Epithelial cell of proximal tubule (primary cell): Measurements from ENCODE around the gene RCSD1. TPM values are rescaled to one million over a fixed set of nuclear protein-coding genes. Genes with fewer than 3 reads are reported as not detected.

Experiments
- DNase-seq: peaks from one replicate; pipeline ENCODE4 v3.0.0-alpha.2; 2011; ENCODE audit warnings: low read depth
- H3K4me3 ChIP-seq: 2 replicates; pipeline ENCODE4 v1.5.1; 2011; ENCODE audit warnings: low read depth, mild to moderate bottlenecking, low read length
- CTCF ChIP-seq: conservative IDR thresholded peaks from 2 replicates; pipeline ENCODE4 v1.5.1; 2012; ENCODE audit warnings: low read depth, mild to moderate bottlenecking, low read length
- total RNA-seq: library from RNA; depleted of rRNA; stranded (reverse); fragments of >200 nt; gene quantifications from 2 replicates; pipeline ENCODE4 v1.2.3, GENCODE V29; 2015

RCSD1 gene
- total RNA-seq, 1 donor from 2014 or later: not detected

- TF ChIP-seq CTCF: no peak
- no peak overlapping the region for H3K4me3 ChIP-seq
- no peak for DNase-seq
Observed at GRCh38 chr1:167645625-167646414, 15.8 kb downstream of the RCSD1 start.

GRCh38 chr1:167648252-167648849 lies 18.3 kb downstream of the RCSD1 start:
- no peak overlapping the region for H3K4me3 ChIP-seq
- no peak for DNase-seq
- TF ChIP-seq CTCF: no peak

GRCh38 chr1:167648978-167649744 lies 19.1 kb downstream of the RCSD1 start:
- no peak for TF ChIP-seq CTCF

GRCh38 chr1:167650269-167651160 lies 20.5 kb downstream of the RCSD1 start:
- TF ChIP-seq CTCF: no peak
- no peak for DNase-seq

More at GRCh38 chr1:167648978-167649744, 19.1 kb downstream of the RCSD1 start:
- DNase-seq: no peak
- no peak overlapping the region for H3K4me3 ChIP-seq

GRCh38 chr1:167651161-167651693 lies 21.2 kb downstream of the RCSD1 start:
- no peak for TF ChIP-seq CTCF

More at GRCh38 chr1:167650269-167651160, 20.5 kb downstream of the RCSD1 start:
- H3K4me3 ChIP-seq: no peak overlapping the region

GRCh38 chr1:167654975-167655575 lies 25.0 kb downstream of the RCSD1 start:
- no peak overlapping the region for H3K4me3 ChIP-seq
- TF ChIP-seq CTCF: no peak
- no peak for DNase-seq

More at GRCh38 chr1:167651161-167651693, 21.2 kb downstream of the RCSD1 start:
- DNase-seq: no peak
- H3K4me3 ChIP-seq: no peak overlapping the region
